ENCODE measurements around the gene ADAMTS9. TPM values are rescaled to one million over a fixed set of nuclear protein-coding genes. Genes with fewer than 3 reads are reported as not detected.

The ADAMTS9 gene
- total RNA-seq, 4 donors from 2014 or later, result 136 to 1,116 (median 230) TPM

- DNase-seq (ENCODE audit: low spot score) (no peak), ATAC-seq (ENCODE audit: low FRiP score) (no peak)
- TF ChIP-seq, protein P1, sequence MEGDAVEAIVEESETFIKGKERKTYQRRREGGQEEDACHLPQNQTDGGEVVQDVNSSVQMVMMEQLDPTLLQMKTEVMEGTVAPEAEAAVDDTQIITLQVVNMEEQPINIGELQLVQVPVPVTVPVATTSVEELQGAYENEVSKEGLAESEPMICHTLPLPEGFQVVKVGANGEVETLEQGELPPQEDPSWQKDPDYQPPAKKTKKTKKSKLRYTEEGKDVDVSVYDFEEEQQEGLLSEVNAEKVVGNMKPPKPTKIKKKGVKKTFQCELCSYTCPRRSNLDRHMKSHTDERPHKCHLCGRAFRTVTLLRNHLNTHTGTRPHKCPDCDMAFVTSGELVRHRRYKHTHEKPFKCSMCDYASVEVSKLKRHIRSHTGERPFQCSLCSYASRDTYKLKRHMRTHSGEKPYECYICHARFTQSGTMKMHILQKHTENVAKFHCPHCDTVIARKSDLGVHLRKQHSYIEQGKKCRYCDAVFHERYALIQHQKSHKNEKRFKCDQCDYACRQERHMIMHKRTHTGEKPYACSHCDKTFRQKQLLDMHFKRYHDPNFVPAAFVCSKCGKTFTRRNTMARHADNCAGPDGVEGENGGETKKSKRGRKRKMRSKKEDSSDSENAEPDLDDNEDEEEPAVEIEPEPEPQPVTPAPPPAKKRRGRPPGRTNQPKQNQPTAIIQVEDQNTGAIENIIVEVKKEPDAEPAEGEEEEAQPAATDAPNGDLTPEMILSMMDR (IDR thresholded peaks at IDR 0.05), result no peak
Measured at GRCh38 chr3:64667887-64668581, 19.8 kb downstream of the ADAMTS9 start.

DNA sequence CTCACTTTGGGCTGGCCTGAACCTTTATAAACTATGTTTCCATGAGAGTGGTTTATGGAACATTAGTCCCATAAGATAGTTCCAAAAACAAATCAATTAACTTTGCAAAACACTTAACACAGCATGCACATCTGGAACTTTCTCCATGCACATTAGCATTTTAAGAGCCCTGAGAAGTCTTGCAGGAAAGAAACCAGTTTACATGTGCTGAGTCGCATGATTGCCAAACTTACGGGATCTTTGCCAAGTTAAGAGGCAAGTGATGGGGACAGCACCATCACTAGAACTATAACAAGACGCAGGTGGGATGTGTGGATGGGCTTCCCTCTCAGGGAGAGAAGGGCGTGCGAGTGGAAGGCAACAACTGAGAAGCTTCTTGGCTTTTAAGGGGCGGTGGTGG is 20.7 kb downstream of the ADAMTS9 start:
- ATAC-seq (ENCODE audit: low FRiP score), result no peak
- TF ChIP-seq, protein P1 (IDR thresholded peaks at IDR 0.05), result no peak

GRCh38 chr3:64666171-64666588 is 21.6 kb downstream of the ADAMTS9 start:
- DNase-seq (ENCODE audit: low spot score) (no peak), ATAC-seq (ENCODE audit: low FRiP score) (peak; percentile 41)
- TF ChIP-seq, protein P1 (IDR thresholded peaks at IDR 0.05), result no peak

More for the DNA sequence above, 20.7 kb downstream of the ADAMTS9 start:
- DNase-seq (ENCODE audit: low spot score), result no peak

GRCh38 chr3:64664397-64664796 is 23.4 kb downstream of the ADAMTS9 start:
- DNase-seq (ENCODE audit: low spot score) (no peak), ATAC-seq (ENCODE audit: low FRiP score) (no peak)
- TF ChIP-seq, protein P1 (IDR thresholded peaks at IDR 0.05), result no peak

DNA sequence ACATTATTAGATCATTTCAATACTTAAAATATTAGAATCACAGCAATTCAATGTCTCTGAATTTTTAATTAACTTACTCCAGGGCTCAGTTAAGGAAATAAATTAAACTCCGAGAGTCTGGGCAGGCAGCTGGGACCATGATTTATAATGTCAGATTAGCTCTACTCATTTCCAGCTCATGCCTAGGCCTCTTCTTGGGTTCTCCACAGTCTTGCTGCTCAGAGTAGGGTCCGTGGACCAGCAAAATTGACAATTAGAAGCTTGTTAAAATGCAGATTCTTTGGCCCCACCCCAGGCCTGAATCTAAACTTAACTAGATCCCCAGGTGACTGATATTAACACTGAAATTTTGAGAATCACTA is 28.2 kb downstream of the ADAMTS9 start:
- TF ChIP-seq, protein P1 (IDR thresholded peaks at IDR 0.05), result no peak
- DNase-seq (ENCODE audit: low spot score), result no peak
- ATAC-seq (ENCODE audit: low FRiP score), result no peak

DNA sequence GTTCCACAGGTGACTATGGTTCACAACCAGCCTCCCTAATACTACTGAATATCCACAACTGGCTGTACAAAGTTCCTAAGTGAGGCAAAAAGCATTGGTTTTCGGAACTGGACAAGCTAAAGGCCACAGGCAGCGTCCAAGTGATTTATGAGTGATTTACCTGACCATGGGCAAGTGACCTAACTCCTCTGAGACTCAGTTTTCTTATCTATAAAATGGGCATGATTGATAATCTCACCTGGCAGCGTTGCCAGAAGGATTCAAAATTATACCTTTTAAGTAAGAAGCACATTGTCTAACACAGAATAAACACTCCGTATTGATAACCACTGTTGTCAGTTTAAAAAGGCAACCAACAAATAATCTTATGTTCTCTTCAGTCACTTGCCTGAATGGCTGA is 29.8 kb downstream of the ADAMTS9 start:
- TF ChIP-seq, protein P1 (IDR thresholded peaks at IDR 0.05), result no peak
- no peak for DNase-seq (ENCODE audit: low spot score)
- no peak for ATAC-seq (ENCODE audit: low FRiP score)

DNA sequence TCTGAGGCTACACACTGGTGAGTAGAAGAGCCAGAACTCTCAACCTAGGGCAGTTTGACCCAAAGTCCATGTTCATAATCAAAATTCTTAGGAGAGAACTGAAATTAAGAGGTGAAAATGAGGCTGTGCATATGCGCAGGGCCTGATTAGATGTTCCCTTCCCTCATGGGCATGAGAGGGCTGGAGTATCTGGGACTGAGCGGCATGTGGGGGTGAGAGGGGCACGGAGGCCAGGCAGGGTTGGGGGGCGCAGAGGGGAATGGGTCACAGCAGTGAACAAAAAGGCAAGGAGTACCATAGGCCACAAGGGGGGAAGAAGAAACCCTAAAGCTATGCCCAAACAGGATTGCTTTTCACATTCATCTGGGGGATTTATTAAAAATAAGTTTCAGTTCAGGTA is 31.3 kb downstream of the ADAMTS9 start:
- no peak for ATAC-seq (ENCODE audit: low FRiP score)
- TF ChIP-seq, protein P1 (IDR thresholded peaks at IDR 0.05), result no peak

More for the DNA sequence above, 31.3 kb downstream of the ADAMTS9 start:
- no peak for DNase-seq (ENCODE audit: low spot score)
